Coronary artery (tissue), 2 donors: ENCODE measurements around the gene PXMP4.

ENCODE experiments used
- DNase-seq: peaks from one replicate; pipeline ENCODE4 v3.0.0-alpha.2; 2017; ENCODE audit warnings: low spot score
- H3K27ac ChIP-seq, 2 donors: fragments of 200-600 bp; sonication (generic); one replicate each; pipeline ENCODE4 v1.5.1; 2016 to 2019
- H3K4me3 ChIP-seq: fragments of 200-600 bp; sonication (generic); 2 replicates; pipeline ENCODE4 v1.5.1; 2016; ENCODE audit warnings: mild to moderate bottlenecking, moderate library complexity
- CTCF ChIP-seq: fragments of 200-600 bp; sonication (generic); IDR thresholded peaks from one replicate; pipeline ENCODE4 v1.5.1; 2019; ENCODE audit warnings: antibody characterized with exemption

PXMP4 gene

GRCh38 chr20:33656783-33657703 lies 63.1 kb downstream of the PXMP4 start:
- no peak for TF ChIP-seq CTCF
- DNase-seq, result peak; percentile 74

GRCh38 chr20:33656010-33656782 lies 63.9 kb downstream of the PXMP4 start:
- no peak for DNase-seq
- Histone ChIP-seq H3K4me3 (no peak overlapping the region), H3K27ac (no peak overlapping the region)
- TF ChIP-seq CTCF, result no peak

More at GRCh38 chr20:33656783-33657703, 63.1 kb downstream of the PXMP4 start:
- Histone ChIP-seq H3K27ac (no peak overlapping the region), H3K4me3 (no peak overlapping the region)

DNA sequence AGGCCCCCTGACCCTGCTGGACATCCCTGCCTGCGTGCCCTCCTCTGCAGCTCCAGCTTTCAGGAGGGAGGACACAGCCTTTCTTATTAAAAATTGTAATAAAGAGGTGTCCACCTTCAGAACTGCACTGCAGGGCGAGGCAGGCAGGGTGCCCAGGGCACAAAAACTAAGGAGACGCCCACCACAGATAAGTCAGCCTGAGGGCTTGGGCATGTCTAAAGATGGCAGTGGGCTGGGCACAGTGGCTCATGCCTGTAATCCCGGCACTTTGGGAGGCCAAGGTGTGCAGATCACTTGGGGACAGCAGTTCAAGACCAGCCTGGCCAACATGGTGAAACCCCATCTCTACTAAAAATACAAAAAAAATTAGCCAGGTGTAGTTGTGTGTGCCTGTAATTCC lies 64.9 kb downstream of the PXMP4 start:
- no peak for TF ChIP-seq CTCF
- Histone ChIP-seq H3K27ac (no peak overlapping the region), H3K4me3 (no peak overlapping the region)
- no peak for DNase-seq

DNA sequence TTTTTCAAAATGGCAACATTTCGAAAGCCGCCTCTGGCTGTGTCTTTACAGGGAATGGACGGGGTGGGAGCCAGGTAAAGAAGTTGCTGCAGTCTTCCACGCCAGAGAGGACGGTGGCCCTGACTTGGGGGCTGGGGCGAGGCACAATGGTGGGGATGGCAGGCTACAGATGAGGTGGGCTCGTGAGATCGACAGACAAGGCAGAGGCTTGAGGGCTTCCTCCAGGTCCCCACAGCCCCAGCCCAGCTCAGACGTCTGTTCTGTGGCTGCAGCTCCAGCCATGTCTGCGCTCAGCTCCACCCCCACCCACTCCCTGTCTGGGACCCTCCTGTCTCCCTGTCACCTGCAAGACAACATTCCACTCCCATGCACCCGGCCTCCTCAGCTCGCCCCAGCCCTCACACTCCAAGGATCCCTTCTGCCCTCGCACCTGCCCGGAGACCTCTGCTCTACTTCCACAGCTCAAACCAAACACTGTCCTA lies 65.4 kb downstream of the PXMP4 start:
- DNase-seq, result no peak
- Histone ChIP-seq H3K4me3 (no peak overlapping the region), H3K27ac (no peak overlapping the region)
- TF ChIP-seq CTCF, result no peak

- no peak for TF ChIP-seq CTCF
- DNase-seq, result peak; percentile 74
- no peak overlapping the region for H3K27ac ChIP-seq
- no peak overlapping the region for H3K4me3 ChIP-seq
Measured at GRCh38 chr20:33653900-33654596, 66.1 kb downstream of the PXMP4 start.

- Histone ChIP-seq H3K27ac (no peak overlapping the region), H3K4me3 (peak overlapping the region; percentile 27)
- TF ChIP-seq CTCF, result peak; percentile 78
- peak; percentile 74 for DNase-seq
Measured at GRCh38 chr20:33653218-33653899, 66.8 kb downstream of the PXMP4 start.
